Measurements from ENCODE around the gene PIGA.
"Not testable (repeated sequence)": the region's sequence is repeated elsewhere in the genome, so short reads cannot be mapped to it uniquely, and the experiment has no call there.

The PIGA gene

DNA sequence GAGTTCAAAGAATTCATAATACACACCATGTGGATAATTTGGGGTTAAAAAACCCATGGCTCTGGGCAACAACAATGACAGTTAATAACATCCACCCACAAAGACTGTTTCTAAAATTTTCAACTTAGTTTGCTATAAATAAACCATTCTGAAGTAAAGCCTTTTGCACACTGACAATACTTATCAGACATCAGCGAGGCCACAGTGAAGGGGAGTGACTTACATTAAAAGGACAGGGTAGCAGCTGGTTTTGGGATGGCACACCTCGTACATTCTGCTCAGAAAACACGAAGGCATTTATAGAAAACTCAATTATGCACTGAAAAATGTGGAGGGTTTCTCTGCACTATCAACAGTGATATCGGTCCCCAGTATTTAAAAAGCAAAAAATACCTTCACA is 15.0 kb downstream of the PIGA start:
- no peak for DNase-seq

DNA sequence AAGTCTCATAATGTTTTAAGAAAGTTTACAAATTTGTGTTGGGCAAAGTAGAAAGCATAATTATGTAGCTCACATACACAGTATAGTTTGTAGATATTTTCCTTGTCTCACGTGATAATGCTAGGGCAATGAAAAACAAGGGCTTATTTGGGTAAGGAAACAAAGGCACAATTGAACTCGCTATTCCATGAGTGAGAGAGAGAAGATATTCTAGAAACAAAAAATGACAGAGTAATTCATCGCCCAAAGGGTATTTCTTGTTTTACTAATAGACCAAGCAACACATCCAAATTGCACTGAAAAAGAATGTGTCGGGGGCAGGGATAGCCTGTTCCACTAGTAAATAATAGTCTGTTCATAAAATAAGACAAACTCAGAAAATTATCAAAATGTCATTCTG is 16.2 kb downstream of the PIGA start:
- DNase-seq: no peak

DNA sequence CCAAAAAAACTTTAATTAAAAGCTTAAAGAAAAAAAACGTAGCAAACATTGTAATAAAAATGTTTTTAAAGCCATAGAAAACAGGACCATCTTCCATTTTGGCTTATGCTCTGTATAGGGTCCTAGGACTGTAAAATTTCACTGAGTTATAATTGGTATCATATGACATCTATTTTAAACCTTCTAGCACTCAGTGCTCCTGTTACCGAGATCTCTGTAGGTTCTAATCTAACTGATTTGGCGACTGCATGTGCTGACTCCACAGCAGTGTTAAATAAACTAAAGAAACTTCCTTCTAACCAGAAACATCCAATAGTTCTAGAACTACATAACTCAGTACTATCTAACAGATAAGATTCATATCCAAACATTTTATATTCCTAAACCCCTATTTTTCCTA is 19.8 kb downstream of the PIGA start, which contains the start of gene ASB11:
TSS of gene ASB11 (minus strand) at position 132 of the 400 bp plus-strand sequence. CDS start at position 97, 35 bp downstream.
- DNase-seq: no peak

DNA sequence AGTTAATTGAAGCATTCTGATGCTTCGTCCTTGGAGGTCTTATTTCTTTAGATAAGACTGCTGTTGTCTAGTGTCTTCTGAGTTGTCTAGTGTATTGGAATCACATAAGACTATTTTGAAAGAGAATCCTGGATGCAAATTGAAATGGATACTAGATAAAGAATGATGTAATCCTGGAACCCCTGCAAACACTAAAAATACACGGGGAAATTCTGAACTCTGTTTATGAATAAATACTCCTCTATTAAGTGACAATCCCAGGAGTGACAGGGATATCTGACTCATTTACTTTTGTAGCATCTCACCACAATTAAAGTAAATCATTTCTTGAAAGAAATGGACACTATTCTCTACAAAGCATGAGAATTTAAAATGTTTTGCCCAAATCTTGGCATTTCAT is 20.9 kb downstream of the PIGA start:
- no peak for DNase-seq

DNA sequence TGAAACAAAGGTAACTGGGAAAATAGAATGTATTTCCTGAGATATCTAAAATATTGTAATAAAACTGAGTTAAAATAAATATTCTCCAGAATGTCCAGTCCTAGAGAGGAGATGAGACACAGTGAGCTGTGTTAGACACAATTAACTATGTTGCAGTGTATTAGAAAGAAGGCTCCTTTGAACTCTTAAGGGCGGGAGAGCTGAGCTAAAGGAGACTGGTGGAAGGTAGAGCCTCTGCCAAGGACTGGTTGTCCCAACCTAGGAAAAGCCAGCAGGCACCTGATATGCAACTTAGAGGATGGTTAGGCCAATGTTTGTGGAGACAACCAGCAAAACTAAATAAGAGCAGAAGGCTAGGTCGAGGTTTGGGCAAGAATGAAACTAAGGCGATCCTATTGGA is 24.2 kb downstream of the PIGA start:
- DNase-seq: no peak

DNA sequence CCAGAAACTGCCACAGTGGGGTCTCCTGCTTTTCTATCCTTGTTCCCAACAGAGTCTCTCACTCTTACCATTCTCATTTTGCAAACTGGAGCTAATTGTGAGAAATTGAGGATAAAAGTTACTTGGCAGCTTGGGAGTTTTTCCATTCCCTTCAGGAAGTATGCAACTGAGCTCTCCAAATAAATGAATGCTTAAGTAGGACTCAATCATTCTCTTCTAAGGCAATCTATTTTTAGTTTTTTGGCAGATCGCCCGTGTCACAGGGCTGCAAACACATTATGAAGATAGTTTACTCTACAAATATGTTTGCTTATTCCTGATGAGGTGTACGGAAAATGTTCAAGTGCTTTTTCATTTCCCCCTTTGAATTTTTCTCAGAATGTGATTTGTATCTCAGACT is 25.2 kb downstream of the PIGA start:
- DNase-seq: peak; percentile 35

DNA sequence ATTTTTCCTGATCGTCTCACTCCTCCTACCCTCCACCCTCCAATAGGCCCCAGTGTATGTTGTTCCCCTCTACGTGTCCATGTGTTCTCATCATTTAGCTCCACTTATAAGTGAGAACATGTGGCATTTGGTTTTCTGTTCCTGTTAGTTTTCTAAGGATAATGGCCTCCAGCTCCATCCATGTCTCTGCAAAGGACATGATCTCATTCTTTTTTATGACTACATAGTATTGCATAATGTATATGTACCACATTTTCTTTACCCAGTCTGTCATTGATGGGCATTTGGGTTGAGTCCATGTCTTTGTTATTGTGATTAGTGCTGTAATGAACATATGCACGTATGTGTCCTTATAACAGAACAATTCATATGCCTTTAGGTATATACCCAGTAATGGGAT is 29.4 kb downstream of the PIGA start:
- DNase-seq: not testable (repeated sequence)

DNA sequence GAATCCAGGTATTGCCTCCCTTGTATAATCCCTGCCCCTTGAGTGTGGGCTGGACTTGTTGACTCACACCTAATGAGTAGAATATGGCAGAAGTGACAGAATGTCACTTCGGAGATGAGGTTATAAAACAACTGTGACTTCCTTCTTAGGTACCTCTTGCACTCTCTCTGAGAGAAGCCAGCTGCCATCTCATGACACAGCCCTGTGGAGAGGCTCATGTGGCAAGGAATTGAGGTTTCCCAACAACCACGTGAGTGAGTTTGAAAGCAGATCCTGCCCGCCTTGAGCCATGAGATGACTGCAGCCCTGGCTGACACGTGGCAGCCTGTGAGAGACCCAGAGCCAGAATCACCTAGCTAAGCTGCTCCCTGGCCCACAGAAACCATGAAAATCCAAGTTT is 33.4 kb downstream of the PIGA start:
- no peak for DNase-seq

DNA sequence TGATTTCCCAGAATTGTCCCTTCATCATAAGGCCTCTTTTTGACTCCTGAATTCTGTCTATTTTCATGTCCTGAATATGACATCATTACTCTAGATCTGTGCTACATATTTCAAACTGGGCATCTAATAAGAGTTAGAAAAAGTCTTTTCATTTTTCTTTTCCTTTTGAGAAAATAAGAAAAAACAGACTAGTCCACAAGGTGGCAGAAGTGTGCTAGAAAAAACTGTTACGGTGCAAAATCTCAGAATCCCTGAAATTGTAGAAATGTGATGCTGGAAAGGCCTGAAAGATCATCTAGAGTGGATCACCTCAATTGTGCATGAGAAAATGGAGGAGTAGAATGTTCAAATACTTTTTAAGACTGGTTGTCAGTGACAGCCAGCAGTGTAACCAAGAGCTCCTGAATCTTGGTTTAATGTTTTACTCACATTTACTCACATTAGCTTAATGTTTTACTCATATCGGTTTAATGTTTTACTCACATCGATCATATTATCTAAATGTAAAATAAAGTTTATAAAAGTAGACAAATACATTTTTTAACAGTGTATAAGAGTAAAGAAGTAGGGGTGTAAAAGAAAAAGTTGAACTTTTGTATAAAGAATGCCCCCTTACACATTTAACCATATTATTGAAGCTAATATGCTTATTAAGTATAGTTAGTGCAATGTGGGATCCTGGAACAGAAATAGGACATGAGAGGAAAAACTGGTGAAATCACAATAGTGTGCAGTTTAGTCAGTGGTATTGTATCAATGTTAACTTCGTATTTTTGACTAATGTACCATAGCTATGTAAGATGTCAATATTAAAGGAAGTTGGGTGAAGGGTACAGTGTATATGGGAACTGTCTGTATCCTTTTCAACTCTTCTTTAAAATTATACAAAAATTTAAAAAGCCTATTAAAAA is 35.1 kb downstream of the PIGA start:
- DNase-seq: no peak

DNA sequence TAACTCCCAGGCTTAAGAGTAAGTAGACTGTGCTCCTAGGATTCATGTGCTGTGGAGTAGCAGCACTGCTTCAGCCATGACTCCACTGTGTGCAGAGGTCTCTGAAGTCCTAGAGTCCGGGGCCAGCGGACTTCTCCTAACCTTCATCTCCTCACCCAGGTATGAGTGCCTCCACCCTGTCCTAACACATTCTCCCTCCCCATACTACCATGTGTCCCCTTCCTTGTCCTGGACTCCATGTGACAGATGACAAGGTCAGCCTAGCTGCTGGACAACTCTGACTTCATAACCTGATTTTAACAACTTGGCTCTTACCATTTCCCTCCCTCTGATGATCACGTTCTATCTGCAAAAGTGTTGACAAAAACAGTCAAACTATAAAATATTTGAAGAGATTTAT is 36.5 kb downstream of the PIGA start:
- no peak for DNase-seq

DNA sequence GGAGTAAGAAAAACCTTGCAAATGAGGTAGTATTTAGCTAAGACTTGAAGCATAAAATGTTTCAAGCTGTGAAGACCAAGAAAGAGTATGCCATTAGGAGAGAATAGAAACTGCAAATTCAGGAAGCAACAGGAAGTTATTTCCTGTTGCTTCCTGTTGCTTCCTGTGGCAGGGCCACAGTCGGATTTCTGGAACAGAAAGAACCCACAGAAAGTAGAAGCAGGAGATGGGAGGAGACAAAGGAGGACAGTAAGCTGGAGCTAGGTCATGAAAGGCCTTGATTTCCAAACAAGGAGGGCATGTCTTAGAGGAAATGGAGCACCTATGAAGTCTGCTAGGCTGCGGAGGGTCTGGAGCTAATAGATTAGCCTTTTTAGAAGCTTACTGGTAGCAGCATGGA is 37.1 kb downstream of the PIGA start:
- DNase-seq: no peak

DNA sequence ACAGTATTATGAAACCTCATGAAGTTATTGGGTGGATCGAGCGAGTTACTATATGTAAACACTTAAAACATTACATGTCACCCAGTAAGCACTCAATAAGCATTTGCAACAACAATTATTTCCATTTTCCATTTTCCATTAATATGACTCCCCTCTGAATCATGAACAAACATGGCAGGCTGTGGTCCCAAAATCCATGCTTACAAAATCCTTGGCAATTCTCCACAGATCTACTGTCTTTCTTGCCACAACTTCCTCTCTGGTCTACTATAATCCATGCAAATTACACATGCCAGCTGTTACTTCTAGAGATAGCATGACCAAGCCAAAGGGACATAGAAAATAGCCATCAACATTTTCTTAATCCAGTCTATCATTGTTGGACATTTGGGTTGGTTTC is 41.9 kb downstream of the PIGA start:
- no peak for DNase-seq

DNA sequence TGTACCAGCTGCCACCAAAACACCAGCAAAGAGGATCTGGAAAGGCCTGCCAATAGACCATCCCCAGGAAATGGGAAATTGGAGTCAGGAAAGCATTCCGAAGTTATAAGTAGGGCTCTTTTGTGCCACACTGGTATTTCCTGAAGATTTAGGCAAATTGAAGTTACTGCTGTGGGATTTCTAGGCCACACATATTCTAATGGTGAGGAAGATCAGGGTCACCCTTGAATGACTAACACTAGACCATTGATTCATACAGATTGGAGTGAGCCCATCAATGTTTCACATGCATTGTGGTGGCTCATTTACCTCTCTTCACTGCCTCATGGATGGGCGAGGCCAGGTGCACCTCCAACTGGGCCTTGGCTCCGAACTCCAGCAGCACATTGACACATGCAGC is 42.5 kb downstream of the PIGA start:
- no peak for DNase-seq

DNA sequence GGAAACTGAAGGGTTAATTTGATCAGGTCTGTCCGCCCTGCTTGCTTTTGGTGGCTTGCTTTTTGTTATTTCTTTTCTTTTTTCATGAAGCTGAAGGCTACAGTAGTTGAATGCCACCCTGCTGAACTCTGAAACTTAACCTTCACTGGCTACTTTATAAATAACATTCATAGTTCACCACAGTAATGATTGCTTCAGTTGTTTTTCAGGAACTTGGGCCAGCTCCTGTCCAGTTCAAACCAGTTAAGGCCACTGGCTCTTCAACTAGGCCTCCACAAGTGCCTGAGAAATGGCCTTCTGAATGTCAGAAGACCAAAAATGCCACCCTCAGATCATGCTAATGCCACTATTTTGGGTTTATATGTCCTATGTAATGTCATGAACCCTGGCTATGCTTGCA is 57.7 kb downstream of the PIGA start:
- DNase-seq: no peak

DNA sequence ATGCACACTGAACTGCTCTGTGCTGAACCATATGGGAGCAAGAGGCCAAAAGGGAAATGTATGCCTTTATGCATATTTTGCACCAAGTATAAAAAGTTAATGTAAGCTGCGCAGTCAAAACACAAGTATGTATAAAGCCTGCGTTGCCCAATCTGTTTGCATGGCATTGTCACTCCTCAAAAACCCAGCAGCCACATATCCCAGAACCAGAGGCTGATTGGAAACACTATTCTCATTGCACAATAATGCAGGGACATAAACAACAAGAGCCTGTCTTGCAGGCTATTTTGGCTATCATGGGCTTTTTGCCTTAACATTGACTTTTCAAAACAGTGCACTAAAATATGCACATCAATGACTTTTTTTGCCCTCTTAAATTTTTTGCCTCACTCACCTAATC is 60.4 kb downstream of the PIGA start:
- no peak for DNase-seq

DNA sequence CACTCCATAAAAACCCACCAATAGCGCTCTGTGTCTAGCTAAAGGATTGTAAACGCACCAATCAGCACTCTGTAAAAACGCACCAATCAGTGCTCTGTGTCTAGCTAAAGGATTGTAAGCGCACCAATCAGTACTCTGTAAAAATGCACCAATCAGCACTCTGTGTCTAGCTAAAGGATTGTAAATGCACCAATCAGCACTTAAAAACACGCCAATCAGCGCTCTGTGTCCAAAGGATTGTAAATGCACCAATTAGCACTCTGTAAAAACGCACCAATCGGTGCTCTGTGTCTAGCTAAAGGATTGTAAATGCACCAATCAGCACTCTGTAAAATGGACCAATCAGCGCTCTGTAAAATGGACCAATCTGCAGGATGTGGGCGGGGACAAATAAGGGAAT is 62.0 kb downstream of the PIGA start:
- not testable (repeated sequence) for DNase-seq

DNA sequence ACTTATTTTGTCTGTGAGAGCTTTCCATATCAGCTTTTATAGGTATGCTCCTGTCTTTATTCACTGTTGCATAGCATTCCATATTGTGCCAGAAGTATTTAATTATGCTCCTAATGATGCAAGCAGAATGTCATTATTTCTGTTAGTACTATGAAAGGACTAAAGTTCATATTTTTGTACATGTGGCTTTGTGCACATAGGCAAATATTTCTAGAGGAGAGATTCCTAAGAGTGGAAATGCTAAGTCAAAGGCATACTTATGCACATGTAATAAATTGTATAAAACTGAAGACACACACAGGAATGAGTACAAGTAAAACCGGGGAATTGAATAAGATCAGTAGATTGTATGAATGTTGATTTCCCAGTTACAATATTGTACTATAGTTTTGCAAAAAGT is 63.6 kb downstream of the PIGA start:
- DNase-seq: no peak

DNA sequence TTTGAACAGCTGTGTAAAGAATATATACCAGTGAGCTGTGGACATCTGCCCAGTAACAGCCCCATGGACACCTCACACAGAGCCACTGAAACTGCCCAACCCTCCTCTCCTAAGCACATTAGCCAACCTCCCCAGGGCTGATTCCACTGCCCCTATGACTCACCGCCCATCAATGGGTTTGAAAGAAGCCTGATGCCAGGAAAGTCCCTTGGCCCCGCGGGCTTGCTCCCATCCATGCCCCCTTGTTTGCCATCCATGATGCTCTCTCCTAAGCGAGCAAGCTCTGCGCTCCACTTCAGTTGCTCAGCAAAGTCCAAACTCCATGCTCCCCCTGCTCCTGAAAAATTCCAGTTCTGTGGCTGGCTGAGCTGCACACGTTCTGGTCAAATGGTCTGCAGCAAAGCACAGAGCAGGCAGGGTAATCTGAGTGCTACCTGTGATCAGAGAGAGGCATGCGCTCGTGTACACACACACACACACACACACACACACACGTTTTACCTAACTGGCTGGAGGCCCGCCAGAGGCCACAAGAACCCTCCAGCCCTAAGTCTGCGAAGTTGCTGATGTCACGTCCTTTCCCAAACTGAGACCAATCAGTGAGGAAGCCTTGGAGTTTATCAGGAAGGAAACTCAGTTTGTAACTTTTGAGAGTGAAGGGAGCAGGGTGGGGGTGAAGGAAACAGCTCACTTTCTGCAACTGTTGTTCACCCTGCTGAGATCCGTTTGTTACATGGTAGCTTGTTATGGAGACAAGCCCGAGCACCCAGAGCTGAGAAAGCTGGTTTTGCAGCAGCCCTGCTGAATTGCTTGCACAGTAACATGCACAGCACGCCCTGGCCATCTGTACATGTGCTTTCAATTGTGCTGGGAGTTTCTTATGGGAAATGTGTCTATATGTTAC is 65.5 kb downstream of the PIGA start, which contains the start of gene ASB9:
TSS of gene ASB9 (minus strand) at position 466 of the 904 bp plus-strand sequence. CDS start at position 257, 209 bp downstream.
- DNase-seq: no peak
